ENCODE results near the gene DLGAP4.

Gene DLGAP4

GRCh38 chr20:36525620-36526365, 219.7 kb downstream of the DLGAP4 start:
- no peak for ATAC-seq
- TF ChIP-seq ZNF70 (CRISPR knock-in tag; IDR thresholded peaks at IDR 0.05) (no peak), ISL1 (CRISPR knock-in tag; IDR thresholded peaks at IDR 0.05) (no peak), ZFP30 (CRISPR knock-in tag; IDR thresholded peaks at IDR 0.05) (no peak), CSDC2 (CRISPR knock-in tag; IDR thresholded peaks at IDR 0.05) (no peak), RARB (CRISPR knock-in tag; IDR thresholded peaks at IDR 0.05) (no peak), TSHZ2 (CRISPR knock-in tag; IDR thresholded peaks at IDR 0.05) (no peak), BACH2 (CRISPR knock-in tag; IDR thresholded peaks at IDR 0.05; ENCODE audit: borderline replicate concordance) (no peak), GLIS3 (CRISPR knock-in tag; IDR thresholded peaks at IDR 0.05) (no peak), ZNF8 (CRISPR knock-in tag; IDR thresholded peaks at IDR 0.05) (no peak), ZNF565 (CRISPR knock-in tag; conservative IDR thresholded peaks at IDR 0.05; ENCODE audit: low read depth) (no peak), ARNTL (CRISPR knock-in tag; IDR thresholded peaks at IDR 0.05; ENCODE audit: borderline replicate concordance, low read depth) (no peak), TCF4 (CRISPR knock-in tag; IDR thresholded peaks at IDR 0.05; ENCODE audit: borderline replicate concordance) (no peak), PATZ1 (CRISPR knock-in tag; IDR thresholded peaks at IDR 0.05; ENCODE audit: borderline replicate concordance) (no peak), ESRRG (CRISPR knock-in tag; IDR thresholded peaks at IDR 0.05) (no peak), PPARA (CRISPR knock-in tag; IDR thresholded peaks at IDR 0.05; ENCODE audit: borderline replicate concordance) (no peak)

- no peak for ATAC-seq
- TF ChIP-seq ISL1 (CRISPR knock-in tag; IDR thresholded peaks at IDR 0.05), result no peak
- TF ChIP-seq TCF4 (CRISPR knock-in tag; IDR thresholded peaks at IDR 0.05; ENCODE audit: borderline replicate concordance), result no peak
- no peak for TF ChIP-seq CSDC2 (CRISPR knock-in tag; IDR thresholded peaks at IDR 0.05)
- no peak for TF ChIP-seq SNAI2 (CRISPR knock-in tag; IDR thresholded peaks at IDR 0.05)
- TF ChIP-seq GLIS3 (CRISPR knock-in tag; IDR thresholded peaks at IDR 0.05), result no peak
- no peak for TF ChIP-seq TOX (CRISPR knock-in tag; IDR thresholded peaks at IDR 0.05; ENCODE audit: borderline replicate concordance)
- TF ChIP-seq PPARA (CRISPR knock-in tag; IDR thresholded peaks at IDR 0.05; ENCODE audit: borderline replicate concordance), result no peak
- no peak for TF ChIP-seq ZC3H10 (CRISPR knock-in tag; IDR thresholded peaks at IDR 0.05)
- TF ChIP-seq RARB (CRISPR knock-in tag; IDR thresholded peaks at IDR 0.05), result no peak
- TF ChIP-seq OSR1 (CRISPR knock-in tag; IDR thresholded peaks at IDR 0.05), result no peak
- no peak for TF ChIP-seq ZFP30 (CRISPR knock-in tag; IDR thresholded peaks at IDR 0.05)
- no peak for TF ChIP-seq ZNF565 (CRISPR knock-in tag; conservative IDR thresholded peaks at IDR 0.05; ENCODE audit: low read depth)
- no peak for TF ChIP-seq ZFP3 (CRISPR knock-in tag; IDR thresholded peaks at IDR 0.05)
- TF ChIP-seq BACH2 (CRISPR knock-in tag; IDR thresholded peaks at IDR 0.05; ENCODE audit: borderline replicate concordance), result no peak
- no peak for TF ChIP-seq CSRNP3 (CRISPR knock-in tag; IDR thresholded peaks at IDR 0.05)
- TF ChIP-seq ZNF70 (CRISPR knock-in tag; IDR thresholded peaks at IDR 0.05), result no peak
Measured at GRCh38 chr20:36526521-36527011, 220.4 kb downstream of the DLGAP4 start.

GRCh38 chr20:36527331-36528125, 221.4 kb downstream of the DLGAP4 start:
- ATAC-seq, result no peak
- TF ChIP-seq BACH2 (CRISPR knock-in tag; IDR thresholded peaks at IDR 0.05; ENCODE audit: borderline replicate concordance) (no peak), PPARA (CRISPR knock-in tag; IDR thresholded peaks at IDR 0.05; ENCODE audit: borderline replicate concordance) (no peak), ZNF70 (CRISPR knock-in tag; IDR thresholded peaks at IDR 0.05) (no peak), ISL1 (CRISPR knock-in tag; IDR thresholded peaks at IDR 0.05) (no peak), RARB (CRISPR knock-in tag; IDR thresholded peaks at IDR 0.05) (no peak), CREB5 (CRISPR knock-in tag; IDR thresholded peaks at IDR 0.05; ENCODE audit: low read depth) (no peak), ESRRG (CRISPR knock-in tag; IDR thresholded peaks at IDR 0.05) (no peak), PATZ1 (CRISPR knock-in tag; IDR thresholded peaks at IDR 0.05; ENCODE audit: borderline replicate concordance) (no peak), ZNF565 (CRISPR knock-in tag; conservative IDR thresholded peaks at IDR 0.05; ENCODE audit: low read depth) (no peak), TOX (CRISPR knock-in tag; IDR thresholded peaks at IDR 0.05; ENCODE audit: borderline replicate concordance) (no peak), ZFP3 (CRISPR knock-in tag; IDR thresholded peaks at IDR 0.05) (no peak), CSRNP3 (CRISPR knock-in tag; IDR thresholded peaks at IDR 0.05) (no peak), CSDC2 (CRISPR knock-in tag; IDR thresholded peaks at IDR 0.05) (no peak), GLIS3 (CRISPR knock-in tag; IDR thresholded peaks at IDR 0.05) (no peak), ZFP30 (CRISPR knock-in tag; IDR thresholded peaks at IDR 0.05) (no peak), ZC3H10 (CRISPR knock-in tag; IDR thresholded peaks at IDR 0.05) (no peak)

All from SK-N-SH treated with all-trans-retinoic acid at 6 μM for 48 hours (cell line).